Endothelial cell of umbilical vein (primary cell): ENCODE measurements around the gene LYRM9. TPM values are rescaled to one million over a fixed set of nuclear protein-coding genes. Genes with fewer than 3 reads are reported as not detected.

Source experiments
- BruUV-seq: library from RNA; stranded (reverse); fragments of 400-500 nt; replicated peaks from 2 replicates; lab custom pipeline; 2021; lab: Mats Ljungman, UMichigan
- CTCF ChIA-PET: fragments of 300-600, 350-600 bp; sonication (Branson Sonifier 250); formaldehyde crosslinking; loops from one replicate; lab custom pipeline; 2021; ENCODE audit warnings: antibody characterized with exemption, inconsistent platforms; lab: Charles Lee
- POLR2A ChIA-PET: fragments of 300-600, 350-600 bp; sonication (Branson Sonifier 250); formaldehyde crosslinking; loops from one replicate; lab custom pipeline; 2021; ENCODE audit warnings: antibody characterized with exemption, inconsistent platforms; lab: Charles Lee
- DNase-seq: peaks from one replicate; pipeline ENCODE4 v3.0.0-alpha.2; 2011; ENCODE audit warnings: low read depth, low spot score
- FAIRE-seq: peaks from 2 replicates; lab custom pipeline; 2011; peaks lifted over from hg19 to GRCh38; lab: Jason Lieb, UNC
- H2AFZ ChIP-seq: 2 replicates; pipeline ENCODE4 v1.6.0; 2012; ENCODE audit warnings: low read depth, low read length, control low read depth, inconsistent platforms
- H3K27ac ChIP-seq: 2 replicates; pipeline ENCODE4 v1.5.1; 2011; ENCODE audit warnings: low read depth, mild to moderate bottlenecking, control low read depth, low read length, moderate library complexity; ENCODE audit not compliant: insufficient read depth
- H3K27me3 ChIP-seq, 2 experiments: 2 replicates each; pipeline versions ENCODE4 v1.6.0 to v1.6.1; 2011; ENCODE audit warnings: low read length in 2 of 2, mixed read lengths in 1 of 2; ENCODE audit not compliant: control insufficient read depth in 2 of 2, insufficient read depth in 2 of 2
- H3K36me3 ChIP-seq, 2 experiments: 2 replicates in 1 of 2; 3 replicates in 1 of 2; pipeline ENCODE4 v1.5.1; 2011; ENCODE audit warnings: low read length in 2 of 2, mild to moderate bottlenecking in 1 of 2, moderate library complexity in 1 of 2; ENCODE audit not compliant: control insufficient read depth in 2 of 2, insufficient read depth in 2 of 2; ENCODE audit errors: extremely low read depth in 1 of 2
- H3K4me1 ChIP-seq: 3 replicates; pipeline ENCODE4 v1.5.1; 2011; ENCODE audit warnings: mild to moderate bottlenecking, low read length; ENCODE audit not compliant: control insufficient read depth, insufficient read depth; ENCODE audit errors: extremely low read depth
- H3K4me2 ChIP-seq: 2 replicates; pipeline ENCODE4 v1.6.1; 2011; ENCODE audit warnings: low read length, control low read depth, mixed read lengths; ENCODE audit not compliant: insufficient read depth
- H3K4me3 ChIP-seq, 3 experiments: fragments of 200-600 bp in 1 of 3; sonication (generic), shearing (Covaris generic) in 1 of 3; replicated peaks in 1 of 3; 2 replicates each; pipeline ENCODE4 v1.5.1; 2011 to 2016; ENCODE audit warnings: control low read depth in 3 of 3, low read length in 3 of 3, mild to moderate bottlenecking in 2 of 3, inconsistent platforms in 1 of 3, low read depth in 1 of 3, moderate library complexity in 1 of 3; ENCODE audit not compliant: insufficient read depth in 1 of 3
- H3K79me2 ChIP-seq: 2 replicates; pipeline ENCODE4 v1.6.0; 2012; ENCODE audit warnings: low read length, inconsistent platforms; ENCODE audit not compliant: control insufficient read depth, insufficient read depth
- H3K9ac ChIP-seq: replicated peaks from 2 replicates; pipeline ENCODE3; 2011; ENCODE audit warnings: low read length, control low read depth; ENCODE audit not compliant: insufficient read depth; ENCODE audit errors: extremely low read depth
- H3K9me1 ChIP-seq: replicated peaks from 3 replicates; pipeline ENCODE4 v1.6.0; 2011; ENCODE audit warnings: mild to moderate bottlenecking, low read length; ENCODE audit not compliant: control insufficient read depth, insufficient read depth; ENCODE audit errors: extremely low read depth
- H3K9me3 ChIP-seq: replicated peaks from 2 replicates; pipeline ENCODE4 v1.5.1; 2012; ENCODE audit warnings: low read length, inconsistent platforms; ENCODE audit not compliant: control insufficient read depth, insufficient read depth
- H4K20me1 ChIP-seq: replicated peaks from 2 replicates; pipeline ENCODE3; 2011; ENCODE audit warnings: mild to moderate bottlenecking, low read length; ENCODE audit not compliant: control insufficient read depth, insufficient read depth; ENCODE audit errors: extremely low read depth
- CTCF ChIP-seq, 2 donors: IDR thresholded peaks; 1 replicate in 1 of 2; 2 replicates in 1 of 2; pipeline ENCODE4 v1.5.1; 2011; ENCODE audit warnings: low read length in 2 of 2, mild to moderate bottlenecking in 2 of 2, moderate library complexity in 2 of 2, control low read depth in 1 of 2, inconsistent platforms in 1 of 2, low read depth in 1 of 2; ENCODE audit not compliant: insufficient read depth in 1 of 2; ENCODE audit errors: extremely low read depth in 1 of 2
- EZH2 ChIP-seq: IDR thresholded peaks from 2 replicates; pipeline ENCODE4 v1.6.1; 2012; ENCODE audit warnings: borderline replicate concordance, low read depth, mild to moderate bottlenecking, moderate library complexity, low read length, inconsistent platforms; ENCODE audit not compliant: severe bottlenecking
- FOS ChIP-seq: IDR thresholded peaks from 2 replicates; pipeline ENCODE4 v1.6.1; 2011; ENCODE audit warnings: mild to moderate bottlenecking, low read length, moderate library complexity, borderline replicate concordance; ENCODE audit not compliant: insufficient read depth
- GATA2 ChIP-seq: IDR thresholded peaks from 2 replicates; pipeline ENCODE4 v1.7.0; 2011; ENCODE audit warnings: low read depth, mild to moderate bottlenecking, moderate library complexity, mixed read lengths, low read length; ENCODE audit not compliant: insufficient read length, insufficient read depth
- JUN ChIP-seq: IDR thresholded peaks from 2 replicates; pipeline ENCODE4 v1.6.1; 2011; ENCODE audit warnings: borderline replicate concordance, low read depth; ENCODE audit not compliant: insufficient read length, insufficient read depth
- MAX ChIP-seq: IDR thresholded peaks from 2 replicates; pipeline ENCODE4 v1.6.1; 2011; ENCODE audit not compliant: insufficient read depth, insufficient read length
- MYC ChIP-seq: IDR thresholded peaks from one replicate; pipeline ENCODE4 v1.6.1; 2011; ENCODE audit warnings: mild to moderate bottlenecking, low read depth, low read length
- POLR2A ChIP-seq: IDR thresholded peaks from 2 replicates; pipeline ENCODE4 v1.6.1; 2012; ENCODE audit warnings: low read depth, mild to moderate bottlenecking, control low read depth, low read length
- POLR2AphosphoS5 ChIP-seq: IDR thresholded peaks from 2 replicates; pipeline ENCODE4 v1.6.1; 2012; ENCODE audit warnings: low read depth, mild to moderate bottlenecking, control low read depth, low read length, moderate library complexity; ENCODE audit not compliant: insufficient read depth
- dilution Hi-C: fragments of 300-500 bp; cut with MboI; formaldehyde crosslinking; loops from one replicate; pipeline ENCODE4 v1.15.0; 2019; ENCODE audit warnings: low sequenced_read_pairs; ENCODE audit not compliant: extremely low pct_ligation_motif_present
- intact Hi-C: fragments of 100-400 bp; cut with micrococcal nuclease; formaldehyde crosslinking; loops from one replicate; pipeline ENCODE4 v1.10.0; 2022
- polyA plus RNA-seq, 4 experiments: library from polyadenylated mRNA; depleted of rRNA in 3 of 4; stranded (reverse) in 3 of 4; unstranded in 1 of 4; fragments of >200 nt; gene quantifications; 2 replicates each; pipeline versions ENCODE4 v1.2.1 to v1.2.3, GENCODE V29; 2011 to 2012; ENCODE audit warnings: missing spikeins in 1 of 4
- total RNA-seq: library from RNA; stranded (reverse); gene quantifications from 2 replicates; pipeline ENCODE4 v1.2.3, GENCODE V29; 2021

LYRM9 gene
- total and polyA plus RNA-seq, 2 donors (not counting 3 experiments of a cell fraction or from before 2014, with no cell fraction given), result 3.0 to 4.0 TPM

GRCh38 chr17:27937025-27937546 is 43.9 kb upstream of the LYRM9 start:
- no peak for FAIRE-seq
- H3K4me1 ChIP-seq, result no peaks in the 10 kb centered on the region
- intact Hi-C loops (no loop called here), dilution Hi-C loops (no loop called here)
- H2AFZ ChIP-seq, result no peak overlapping the region
- no TSS peak for BruUV-seq
- H3K9me1 ChIP-seq, result no peaks in the 10 kb centered on the region
- no peak overlapping the region for H3K27ac ChIP-seq
- no peak overlapping the region for H3K9ac ChIP-seq
- H3K79me2 ChIP-seq, result no peaks in the 10 kb centered on the region
- DNase-seq, result no peak
- H3K9me3 ChIP-seq, result no peaks in the 10 kb centered on the region
- POLR2A ChIA-PET, result no interaction called here
- CTCF ChIA-PET, result interaction anchor here (1.2 kb wide), 1 partner anchor 43 kb away, joined by 3 read pairs; no protein-coding TSS in a partner anchor
- no peak overlapping the region for H3K4me2 ChIP-seq
- H3K27me3 ChIP-seq, result peaks cover 0 to 2% of the 10 kb centered on the region in 2 experiments
- no peaks in the 10 kb centered on the region for H4K20me1 ChIP-seq
- TF ChIP-seq JUN, result no peak
- no peak for TF ChIP-seq POLR2A
- TF ChIP-seq GATA2, result no peak
- TF ChIP-seq MYC, result no peak
- TF ChIP-seq POLR2AphosphoS5, result no peak
- TF ChIP-seq MAX, result no peak
- TF ChIP-seq EZH2, result no peak
- no peak for TF ChIP-seq FOS
- H3K4me3 ChIP-seq, result no peak overlapping the region
- no peaks in the 10 kb centered on the region for H3K36me3 ChIP-seq

- Histone ChIP-seq H3K4me1 (no peaks in the 10 kb centered on the region), H4K20me1 (no peaks in the 10 kb centered on the region), H3K9me3 (no peaks in the 10 kb centered on the region), H3K9me1 (no peaks in the 10 kb centered on the region), H2AFZ (no peak overlapping the region), H3K27me3 (peaks cover 0 to 2% of the 10 kb centered on the region in 2 experiments), H3K4me3 (no peak overlapping the region), H3K4me2 (no peak overlapping the region), H3K27ac (no peak overlapping the region), H3K9ac (no peak overlapping the region), H3K36me3 (no peaks in the 10 kb centered on the region), H3K79me2 (no peaks in the 10 kb centered on the region)
- DNase-seq, result no peak
- ChIA-PET CTCF (no interaction called here), POLR2A (no interaction called here)
- dilution Hi-C loops (no loop called here), intact Hi-C loops (no loop called here)
- FAIRE-seq, result no peak
- no TSS peak for BruUV-seq
- TF ChIP-seq EZH2 (no peak), FOS (no peak), JUN (no peak), POLR2AphosphoS5 (no peak), MYC (no peak), MAX (no peak), POLR2A (no peak), GATA2 (no peak), CTCF (IDR thresholded peaks at IDR 0.05; ENCODE audit: extremely low read depth in 1 of 2, insufficient read depth in 1 of 2, low read depth in 1 of 2, low read length in 2 of 2) (no peak)
Measured at GRCh38 chr17:27930000-27930399, 36.8 kb upstream of the LYRM9 start.
